ENCODE results near the gene HDHD5.

The HDHD5 gene

GRCh38 chr22:17119481-17120202 lies 39.4 kb downstream of the HDHD5 start:
- DNase-seq (ENCODE audit: low read depth) = no peak

- no peak for DNase-seq (ENCODE audit: low read depth)
These were observed 40.7 kb downstream of the HDHD5 start for GRCh38 chr22:17118342-17118741.

- DNase-seq (ENCODE audit: low read depth) = no peak
These were observed 41.2 kb downstream of the HDHD5 start for GRCh38 chr22:17117890-17118289.

GRCh38 chr22:17117400-17117799 lies 41.7 kb downstream of the HDHD5 start:
- DNase-seq (ENCODE audit: low read depth) = no peak

- no peak for DNase-seq (ENCODE audit: low read depth)
These were observed 42.3 kb downstream of the HDHD5 start for GRCh38 chr22:17116572-17117330.

- DNase-seq (ENCODE audit: low read depth) = no peak
These were observed 43.0 kb downstream of the HDHD5 start for GRCh38 chr22:17115945-17116565.

GRCh38 chr22:17115236-17115635 lies 43.8 kb downstream of the HDHD5 start:
- DNase-seq (ENCODE audit: low read depth) = no peak

- no peak for DNase-seq (ENCODE audit: low read depth)
These were observed 44.2 kb downstream of the HDHD5 start for GRCh38 chr22:17114898-17115235.

- DNase-seq (ENCODE audit: low read depth) = no peak
These were observed 44.7 kb downstream of the HDHD5 start for GRCh38 chr22:17114173-17114897.

- DNase-seq (ENCODE audit: low read depth) = no peak
These were observed 45.5 kb downstream of the HDHD5 start for GRCh38 chr22:17113600-17113999.

GRCh38 chr22:17112491-17113042 lies 46.5 kb downstream of the HDHD5 start:
- no peak for DNase-seq (ENCODE audit: low read depth)

GRCh38 chr22:17110791-17111550 lies 48.1 kb downstream of the HDHD5 start:
- no peak for DNase-seq (ENCODE audit: low read depth)

- no peak for DNase-seq (ENCODE audit: low read depth)
These were observed 49.1 kb downstream of the HDHD5 start for GRCh38 chr22:17109976-17110375.

- no peak for DNase-seq (ENCODE audit: low read depth)
These were observed 49.8 kb downstream of the HDHD5 start for GRCh38 chr22:17109113-17109865.

GRCh38 chr22:17108256-17109112 lies 50.6 kb downstream of the HDHD5 start:
- no peak for DNase-seq (ENCODE audit: low read depth)

- DNase-seq (ENCODE audit: low read depth) = no peak
These were observed 51.6 kb downstream of the HDHD5 start for GRCh38 chr22:17107547-17107810.

- DNase-seq (ENCODE audit: low read depth) = no peak
These were observed 52.1 kb downstream of the HDHD5 start for GRCh38 chr22:17106785-17107546.

GRCh38 chr22:17106161-17106784 lies 52.8 kb downstream of the HDHD5 start:
- DNase-seq (ENCODE audit: low read depth) = no peak

Data from stimulated activated CD8-positive, alpha-beta memory T cell treated with anti-CD3 and anti-CD28 coated beads, Interleukin-15, amount 100 ng/mL, for 24 hours (primary cell).